Measurements from ENCODE around the gene WDR86. TPM values are rescaled to one million over a fixed set of nuclear protein-coding genes. Genes with fewer than 3 reads are reported as not detected.

Gene WDR86
- total RNA-seq, 1 experiment from 2014 or later = 0.39 TPM

- Histone ChIP-seq H3K27ac (no peak overlapping the region), H3K9me3 (replicated peaks) (no peaks in the 10 kb centered on the region), H3K4me3 (no peak overlapping the region), H3K4me1 (replicated peaks) (no peaks in the 10 kb centered on the region; the same call in 1 of the 2 replicates), H3K27me3 (replicated peaks) (peaks cover 29% of the 10 kb centered on the region), H3K36me3 (no peaks in the 10 kb centered on the region)
- DNase-seq (ENCODE audit: low read depth in 1 of 2, low spot score in 2 of 2) = no peak
Observed at GRCh38 chr7:151415375-151416105, 5.7 kb upstream of the WDR86 start.

DNA sequence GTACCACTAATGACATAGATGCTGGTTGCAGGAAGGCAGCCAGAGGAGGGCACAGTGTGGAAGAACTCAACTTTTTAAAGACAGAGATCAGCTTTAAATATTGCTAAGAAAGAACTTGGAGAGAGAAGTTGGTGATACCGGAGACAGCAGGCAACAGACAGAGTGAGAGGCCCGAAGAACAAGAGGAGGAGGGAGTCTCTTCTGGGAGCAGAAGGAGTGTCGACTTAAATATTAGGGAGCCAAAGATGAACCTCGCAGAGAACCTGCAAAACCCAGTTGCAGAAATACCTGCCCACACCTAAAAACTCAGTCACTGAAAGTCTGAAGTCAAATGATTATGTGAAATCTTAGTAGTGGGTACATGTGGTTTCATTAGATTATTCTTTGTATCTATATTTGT is 3.4 kb upstream of the WDR86 start:
- Histone ChIP-seq H3K4me3 (no peak overlapping the region), H3K27me3 (replicated peaks) (peaks cover 49% of the 10 kb centered on the region), H3K4me1 (replicated peaks) (peaks cover 13% of the 10 kb centered on the region)

GRCh38 chr7:151412318-151412717 is 2.5 kb upstream of the WDR86 start:
- Histone ChIP-seq H3K9me3 (replicated peaks) (no peaks in the 10 kb centered on the region), H3K4me3 (no peak overlapping the region), H3K4me1 (replicated peaks) (peaks cover 13% of the 10 kb centered on the region), H3K27ac (no peak overlapping the region), H3K36me3 (no peaks in the 10 kb centered on the region), H3K27me3 (replicated peaks) (peaks cover 49% of the 10 kb centered on the region)
- DNase-seq (ENCODE audit: low read depth in 1 of 2, low spot score in 2 of 2) = no peak

More for the DNA sequence above, 3.4 kb upstream of the WDR86 start:
- no peak overlapping the region for H3K27ac ChIP-seq
- no peaks in the 10 kb centered on the region for H3K36me3 ChIP-seq
- no peak for DNase-seq (ENCODE audit: low read depth in 1 of 2, low spot score in 2 of 2)
- H3K9me3 ChIP-seq (replicated peaks) = no peaks in the 10 kb centered on the region

GRCh38 chr7:151411551-151411950 is 1.7 kb upstream of the WDR86 start:
- H3K27ac ChIP-seq = no peak overlapping the region
- peaks cover 49% of the 10 kb centered on the region for H3K27me3 ChIP-seq (replicated peaks)
- peaks cover 13% of the 10 kb centered on the region for H3K4me1 ChIP-seq (replicated peaks)
- H3K36me3 ChIP-seq = no peaks in the 10 kb centered on the region
- DNase-seq (ENCODE audit: low read depth in 1 of 2, low spot score in 2 of 2) = no peak
- H3K4me3 ChIP-seq = no peak overlapping the region
- no peaks in the 10 kb centered on the region for H3K9me3 ChIP-seq (replicated peaks)

DNA sequence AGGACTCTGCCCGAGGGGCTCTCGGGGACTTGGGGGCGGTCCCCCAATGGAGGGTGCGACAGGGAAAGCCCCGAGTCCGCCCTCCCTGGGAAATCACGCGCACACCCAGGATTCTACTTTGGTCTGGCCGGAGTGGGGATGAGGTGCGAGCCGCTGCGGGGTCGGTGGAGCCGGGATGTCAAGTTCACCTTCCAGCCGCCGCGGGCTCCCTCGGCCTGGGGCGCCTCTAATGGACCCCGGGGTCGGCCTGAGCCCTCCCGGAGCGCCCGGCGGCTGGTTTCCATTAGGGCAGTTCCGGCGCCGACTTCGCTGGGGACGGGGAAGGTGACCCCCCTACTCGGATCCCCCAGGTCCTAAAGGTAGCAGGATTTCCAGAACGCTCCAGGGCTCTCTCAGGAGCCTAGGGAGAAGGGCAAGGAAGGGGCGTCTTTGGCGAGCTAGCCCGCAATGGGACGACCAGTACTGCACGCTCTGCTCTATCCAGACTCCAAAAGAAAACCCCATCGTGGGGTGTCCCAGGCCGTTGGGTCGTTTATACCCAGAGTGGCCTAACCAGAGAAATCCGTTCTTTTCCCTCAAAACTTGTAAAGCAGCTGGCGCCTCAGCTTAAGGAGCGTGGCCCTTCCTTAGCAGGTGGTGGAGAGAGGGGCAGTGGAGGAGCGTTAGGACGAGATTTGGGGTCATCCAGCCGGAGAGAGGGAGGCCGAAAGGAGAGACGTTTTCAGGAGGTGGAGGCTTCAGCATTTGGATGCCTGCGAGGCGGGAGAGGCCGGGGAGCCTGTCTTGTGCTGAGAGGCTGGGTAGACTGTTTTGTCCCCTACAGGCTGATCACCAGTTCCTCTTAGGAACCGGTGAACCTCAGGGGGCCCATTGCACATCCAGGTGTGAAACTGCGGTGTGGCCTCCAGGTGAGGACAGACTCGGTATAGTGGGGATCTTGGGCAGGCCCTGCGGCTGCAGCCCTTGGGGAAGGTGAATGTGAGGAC is 860 bp upstream of the WDR86 start:
- Histone ChIP-seq H3K27ac (no peak overlapping the region), H3K4me3 (peak overlapping the region; percentile 33), H3K4me1 (replicated peaks) (peaks cover 13% of the 10 kb centered on the region), H3K36me3 (no peaks in the 10 kb centered on the region), H3K9me3 (replicated peaks) (no peaks in the 10 kb centered on the region), H3K27me3 (replicated peaks) (peaks cover 49% of the 10 kb centered on the region)
- DNase-seq (ENCODE audit: low read depth in 1 of 2, low spot score in 2 of 2) = no peak

- Histone ChIP-seq H3K27ac (no peak overlapping the region), H3K4me3 (peak overlapping the region; percentile 33; the same call in 1 of the 2 replicates), H3K27me3 (replicated peaks) (peaks cover 46% of the 10 kb centered on the region), H3K36me3 (no peaks in the 10 kb centered on the region), H3K9me3 (replicated peaks) (no peaks in the 10 kb centered on the region), H3K4me1 (replicated peaks) (peaks cover 24% of the 10 kb centered on the region)
- DNase-seq (ENCODE audit: low read depth in 1 of 2, low spot score in 2 of 2) = no peak
Observed at GRCh38 chr7:151408839-151409666, 785 bp downstream of the WDR86 start.

- Histone ChIP-seq H3K27ac (no peak overlapping the region), H3K4me3 (no peak overlapping the region), H3K27me3 (replicated peaks) (peaks cover 46% of the 10 kb centered on the region), H3K4me1 (replicated peaks) (peaks cover 30% of the 10 kb centered on the region), H3K9me3 (replicated peaks) (no peaks in the 10 kb centered on the region), H3K36me3 (no peaks in the 10 kb centered on the region)
- no peak for DNase-seq (ENCODE audit: low read depth in 1 of 2, low spot score in 2 of 2)
Observed at GRCh38 chr7:151408498-151408838, 1.4 kb downstream of the WDR86 start.

- H3K4me3 ChIP-seq = no peak overlapping the region
- no peaks in the 10 kb centered on the region for H3K9me3 ChIP-seq (replicated peaks)
- peaks cover 39% of the 10 kb centered on the region for H3K4me1 ChIP-seq (replicated peaks)
- H3K36me3 ChIP-seq = no peaks in the 10 kb centered on the region
- peaks cover 34% of the 10 kb centered on the region for H3K27me3 ChIP-seq (replicated peaks)
- H3K27ac ChIP-seq = no peak overlapping the region
- no peak for DNase-seq (ENCODE audit: low read depth in 1 of 2, low spot score in 2 of 2)
Observed at GRCh38 chr7:151406886-151407583, 2.8 kb downstream of the WDR86 start.

DNA sequence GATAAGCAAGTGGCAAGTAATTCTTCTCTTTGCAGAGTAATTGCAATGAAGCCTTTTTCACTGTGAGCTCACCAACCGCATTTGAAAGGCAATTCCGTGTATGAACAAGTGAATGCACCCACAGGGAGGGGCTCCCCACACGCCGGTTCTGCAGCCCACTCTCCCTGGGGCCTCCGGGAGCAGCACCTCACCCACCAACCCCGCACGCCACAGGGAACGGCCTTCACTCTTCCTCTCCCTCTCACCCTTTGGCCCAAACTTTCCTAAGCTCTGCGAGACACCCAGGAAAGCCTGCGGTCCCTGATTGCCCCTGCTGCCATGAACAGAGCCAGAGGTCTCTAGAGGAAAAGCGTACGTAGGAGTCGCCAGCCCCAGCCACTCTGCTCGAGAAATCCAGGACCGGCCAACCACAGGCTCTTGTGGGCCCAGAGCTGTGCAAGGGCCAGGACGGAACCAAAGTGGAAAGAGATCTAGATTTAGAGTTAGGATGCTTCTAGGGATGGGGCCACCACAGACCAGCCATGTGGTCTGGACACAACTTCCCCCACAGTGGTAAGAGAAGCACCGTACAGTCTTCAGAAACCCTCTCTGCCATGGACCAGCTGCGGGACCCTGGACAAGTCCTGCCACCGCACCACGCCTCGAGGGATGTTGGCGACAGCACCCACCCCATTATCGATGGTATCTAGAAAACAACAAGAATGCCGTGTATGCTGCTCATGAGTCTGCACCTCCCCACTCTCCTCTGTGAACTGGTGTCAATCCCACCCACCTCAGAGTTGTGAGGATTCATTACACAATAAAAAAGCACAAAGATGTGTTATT is 3.6 kb downstream of the WDR86 start:
- H3K27me3 ChIP-seq (replicated peaks) = peaks cover 27% of the 10 kb centered on the region
- DNase-seq (ENCODE audit: low read depth in 1 of 2, low spot score in 2 of 2) = no peak
- peaks cover 39% of the 10 kb centered on the region for H3K4me1 ChIP-seq (replicated peaks)
- H3K9me3 ChIP-seq (replicated peaks) = no peaks in the 10 kb centered on the region
- no peak overlapping the region for H3K27ac ChIP-seq
- no peak overlapping the region for H3K4me3 ChIP-seq
- H3K36me3 ChIP-seq = no peaks in the 10 kb centered on the region

DNA sequence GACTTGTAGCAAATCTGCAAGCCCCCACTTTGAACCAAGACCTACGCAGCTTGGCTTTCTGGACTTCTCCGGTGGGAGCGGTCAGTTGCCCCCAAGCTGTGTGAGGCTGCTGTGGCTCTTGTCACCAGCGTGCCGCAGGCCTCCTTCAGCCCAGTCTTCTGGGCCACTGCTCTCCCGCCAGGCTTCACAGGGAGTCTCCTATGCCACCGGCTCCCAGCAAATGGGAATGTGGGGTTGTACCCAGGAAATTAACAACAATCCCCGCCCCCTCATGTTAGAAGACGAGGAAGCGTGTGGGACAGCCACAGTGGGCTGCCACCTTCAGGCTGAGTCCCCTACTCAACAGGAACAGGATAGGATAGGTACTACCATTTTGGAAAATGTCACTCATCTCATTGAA is 4.2 kb downstream of the WDR86 start:
- Histone ChIP-seq H3K27ac (no peak overlapping the region), H3K9me3 (replicated peaks) (no peaks in the 10 kb centered on the region), H3K4me3 (no peak overlapping the region)

DNA sequence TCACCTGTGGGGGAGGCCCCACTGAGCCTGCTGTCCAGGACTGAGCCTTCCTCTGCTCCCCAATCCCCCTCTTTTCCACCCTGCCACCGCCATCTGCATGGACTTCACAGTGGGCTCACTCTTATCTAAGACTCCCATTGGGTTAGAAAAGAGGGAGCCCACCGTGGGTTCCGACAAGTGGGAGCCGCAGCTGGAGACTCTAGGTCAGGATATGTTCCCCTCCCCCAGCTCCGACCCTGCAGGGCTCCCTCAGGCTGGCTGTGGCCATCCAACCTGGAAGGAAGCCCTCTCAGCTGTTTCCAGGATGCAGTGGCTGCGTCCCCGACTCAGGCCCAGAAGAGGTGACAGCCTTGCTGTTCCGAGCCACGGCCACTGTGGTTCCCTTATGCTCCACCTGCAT is 4.8 kb downstream of the WDR86 start:
- Histone ChIP-seq H3K27me3 (replicated peaks) (peaks cover 16% of the 10 kb centered on the region), H3K36me3 (no peaks in the 10 kb centered on the region), H3K4me3 (no peak overlapping the region), H3K9me3 (replicated peaks) (no peaks in the 10 kb centered on the region), H3K4me1 (replicated peaks) (peaks cover 35% of the 10 kb centered on the region), H3K27ac (no peak overlapping the region)
- DNase-seq (ENCODE audit: low read depth in 1 of 2, low spot score in 2 of 2) = no peak

More for the DNA sequence above, 4.2 kb downstream of the WDR86 start:
- H3K27me3 ChIP-seq (replicated peaks) = peaks cover 21% of the 10 kb centered on the region
- no peak for DNase-seq (ENCODE audit: low read depth in 1 of 2, low spot score in 2 of 2)
- H3K4me1 ChIP-seq (replicated peaks) = peaks cover 39% of the 10 kb centered on the region
- no peaks in the 10 kb centered on the region for H3K36me3 ChIP-seq

- H3K4me1 ChIP-seq (replicated peaks) = peaks cover 28% of the 10 kb centered on the region
- peak; percentile 57 to 72 for DNase-seq (ENCODE audit: low read depth in 1 of 2, low spot score in 2 of 2)
Observed at GRCh38 chr7:151404216-151405011, 5.4 kb downstream of the WDR86 start.

More at GRCh38 chr7:151404216-151405011, 5.4 kb downstream of the WDR86 start:
- Histone ChIP-seq H3K4me3 (no peak overlapping the region), H3K27ac (no peak overlapping the region), H3K27me3 (replicated peaks) (peaks cover 9% of the 10 kb centered on the region), H3K9me3 (replicated peaks) (no peaks in the 10 kb centered on the region), H3K36me3 (no peaks in the 10 kb centered on the region)
